OCI-LY1 (cell line): ENCODE measurements around the gene DUS2.
"Not testable (repeated sequence)": the region's sequence is repeated elsewhere in the genome, so short reads cannot be mapped to it uniquely, and the experiment has no call there.

Experiments
- CTCF ChIP-seq: fragments of 200-600 bp; sonication (generic), shearing (Covaris generic); IDR thresholded peaks from 2 replicates; pipeline ENCODE4 v1.5.1; 2017; ENCODE audit warnings: mild to moderate bottlenecking, antibody characterized with exemption, low read length, moderate library complexity, mixed read lengths
- EZH2 ChIP-seq: fragments of 200-600 bp; sonication (generic), shearing (Covaris generic); IDR thresholded peaks from 2 replicates; pipeline ENCODE4 v1.8.0; 2017; ENCODE audit warnings: borderline replicate concordance, mixed run types, mild to moderate bottlenecking, antibody characterized with exemption, low read length, moderate library complexity, mixed read lengths

- not testable (repeated sequence) for TF ChIP-seq CTCF, EZH2
Measured at GRCh38 chr16:68107230-68107928, 84.3 kb downstream of the DUS2 start.
